ENCODE measurements around the gene ZNF101. TPM values are rescaled to one million over a fixed set of nuclear protein-coding genes. Genes with fewer than 3 reads are reported as not detected.

ZNF101 gene
- total RNA-seq, 2 donors from 2014 or later: 5.3 to 6.7 TPM

DNA sequence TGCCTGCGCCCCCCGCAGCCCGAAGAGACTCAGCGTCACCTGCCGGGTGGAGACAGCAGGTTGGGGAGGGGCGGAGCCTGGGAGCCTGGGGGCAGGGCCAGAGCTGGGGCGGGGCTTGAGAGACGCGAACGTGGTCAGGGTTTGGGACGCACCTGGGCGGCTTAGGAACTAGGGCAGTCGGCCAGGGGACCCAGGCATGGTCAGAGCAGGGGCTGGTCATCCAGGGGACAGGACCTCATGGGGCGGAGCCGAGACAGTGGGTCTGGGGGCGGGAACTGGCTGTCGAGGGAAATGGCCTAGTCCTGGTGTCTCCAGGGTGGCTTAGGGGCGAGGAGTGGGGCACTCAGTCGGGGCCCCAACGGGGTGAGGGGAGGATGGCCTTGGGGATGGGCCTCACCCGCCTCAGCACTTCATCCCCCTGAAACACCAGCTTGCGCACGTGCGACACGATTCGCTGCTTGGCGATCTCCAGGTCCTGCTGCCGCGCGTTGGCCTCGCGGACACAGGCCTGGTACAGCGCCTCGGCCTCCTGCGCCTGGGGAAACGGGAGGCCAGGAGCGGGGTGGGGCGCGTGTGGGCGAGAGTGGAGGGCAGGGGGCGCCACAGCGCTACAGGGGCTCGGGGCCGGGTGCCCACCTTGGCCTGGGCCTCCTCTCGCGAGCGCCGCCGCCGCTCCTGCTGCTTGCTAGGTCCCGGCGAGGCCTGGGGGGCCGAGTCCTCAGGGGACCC is 31.0 kb upstream of the ZNF101 start:
- ATAC-seq: no peak
- DNase-seq: no peak
- Histone ChIP-seq H3K9me3 (no peaks in the 10 kb centered on the region), H3K27ac (no peak overlapping the region), H3K4me1 (peaks cover 3% of the 10 kb centered on the region), H3K27me3 (no peaks in the 10 kb centered on the region), H3K36me3 (replicated peaks in 1 of 2; ENCODE audit: insufficient read depth in 1 of 2, low read depth in 2 of 2) (no peaks in the 10 kb centered on the region), H3K4me3 (no peak overlapping the region)
- WGBS, 2 donors: 83 to 86% methylated on average over 31 to 49 of the region's 53 CpGs
- TF ChIP-seq, protein P1, sequence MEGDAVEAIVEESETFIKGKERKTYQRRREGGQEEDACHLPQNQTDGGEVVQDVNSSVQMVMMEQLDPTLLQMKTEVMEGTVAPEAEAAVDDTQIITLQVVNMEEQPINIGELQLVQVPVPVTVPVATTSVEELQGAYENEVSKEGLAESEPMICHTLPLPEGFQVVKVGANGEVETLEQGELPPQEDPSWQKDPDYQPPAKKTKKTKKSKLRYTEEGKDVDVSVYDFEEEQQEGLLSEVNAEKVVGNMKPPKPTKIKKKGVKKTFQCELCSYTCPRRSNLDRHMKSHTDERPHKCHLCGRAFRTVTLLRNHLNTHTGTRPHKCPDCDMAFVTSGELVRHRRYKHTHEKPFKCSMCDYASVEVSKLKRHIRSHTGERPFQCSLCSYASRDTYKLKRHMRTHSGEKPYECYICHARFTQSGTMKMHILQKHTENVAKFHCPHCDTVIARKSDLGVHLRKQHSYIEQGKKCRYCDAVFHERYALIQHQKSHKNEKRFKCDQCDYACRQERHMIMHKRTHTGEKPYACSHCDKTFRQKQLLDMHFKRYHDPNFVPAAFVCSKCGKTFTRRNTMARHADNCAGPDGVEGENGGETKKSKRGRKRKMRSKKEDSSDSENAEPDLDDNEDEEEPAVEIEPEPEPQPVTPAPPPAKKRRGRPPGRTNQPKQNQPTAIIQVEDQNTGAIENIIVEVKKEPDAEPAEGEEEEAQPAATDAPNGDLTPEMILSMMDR (IDR thresholded peaks at IDR 0.05): no peak
- TF ChIP-seq POLR2A (IDR thresholded peaks at IDR 0.05): no peak
- intact Hi-C loops (cut with DNase I): no loop called here

DNA sequence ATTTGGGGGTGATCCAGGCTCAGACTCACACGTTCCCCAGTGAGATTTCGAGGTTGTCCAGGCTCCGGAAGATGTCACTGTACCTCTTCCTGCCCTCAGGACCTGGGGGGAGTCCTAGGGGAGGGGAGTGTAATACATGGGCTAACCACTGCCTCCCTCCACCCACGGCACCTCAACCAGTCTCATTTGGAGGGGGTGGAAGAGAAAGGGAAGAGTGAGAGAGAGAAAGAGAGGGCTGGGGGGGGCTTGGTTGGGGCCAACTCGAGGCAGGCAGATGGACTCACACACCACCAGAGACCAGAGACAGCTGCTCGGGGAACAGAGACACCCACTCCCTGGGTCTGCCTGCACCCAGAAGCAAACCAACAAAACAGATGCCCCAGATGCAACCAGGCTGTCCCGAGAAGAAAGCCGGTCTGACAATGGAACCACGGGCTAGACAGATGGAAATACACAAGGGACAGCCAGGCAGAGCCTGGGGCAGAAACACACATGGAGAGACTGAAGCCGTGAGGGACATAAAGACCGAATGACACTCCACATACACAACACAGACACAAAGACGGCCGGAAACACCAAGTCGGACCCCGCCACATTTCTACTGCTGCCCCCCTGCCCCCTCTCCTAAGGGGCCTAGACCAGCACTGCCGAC is 26.0 kb upstream of the ZNF101 start:
- ATAC-seq (peak; percentile 3), DNase-seq (no peak)
- no peaks in the 10 kb centered on the region for H3K27me3 ChIP-seq
- peak overlapping the region in 1 of 4 donors; percentile 73 for H3K27ac ChIP-seq
- no peak for TF ChIP-seq POLR2A (IDR thresholded peaks at IDR 0.05)
- TF ChIP-seq, protein P1 (IDR thresholded peaks at IDR 0.05): no peak
- intact Hi-C loops (cut with DNase I): no loop called here
- H3K4me3 ChIP-seq: peak overlapping the region; percentile 30 to 75
- 22 to 26% methylated on average over 15 to 16 of the region's 16 CpGs for WGBS, 2 donors
- peaks cover 14% of the 10 kb centered on the region for H3K4me1 ChIP-seq
- peaks cover 11 to 19% of the 10 kb centered on the region in 2 donors for H3K36me3 ChIP-seq (replicated peaks in 1 of 2; ENCODE audit: insufficient read depth in 1 of 2, low read depth in 2 of 2)
- H3K9me3 ChIP-seq: no peaks in the 10 kb centered on the region

DNA sequence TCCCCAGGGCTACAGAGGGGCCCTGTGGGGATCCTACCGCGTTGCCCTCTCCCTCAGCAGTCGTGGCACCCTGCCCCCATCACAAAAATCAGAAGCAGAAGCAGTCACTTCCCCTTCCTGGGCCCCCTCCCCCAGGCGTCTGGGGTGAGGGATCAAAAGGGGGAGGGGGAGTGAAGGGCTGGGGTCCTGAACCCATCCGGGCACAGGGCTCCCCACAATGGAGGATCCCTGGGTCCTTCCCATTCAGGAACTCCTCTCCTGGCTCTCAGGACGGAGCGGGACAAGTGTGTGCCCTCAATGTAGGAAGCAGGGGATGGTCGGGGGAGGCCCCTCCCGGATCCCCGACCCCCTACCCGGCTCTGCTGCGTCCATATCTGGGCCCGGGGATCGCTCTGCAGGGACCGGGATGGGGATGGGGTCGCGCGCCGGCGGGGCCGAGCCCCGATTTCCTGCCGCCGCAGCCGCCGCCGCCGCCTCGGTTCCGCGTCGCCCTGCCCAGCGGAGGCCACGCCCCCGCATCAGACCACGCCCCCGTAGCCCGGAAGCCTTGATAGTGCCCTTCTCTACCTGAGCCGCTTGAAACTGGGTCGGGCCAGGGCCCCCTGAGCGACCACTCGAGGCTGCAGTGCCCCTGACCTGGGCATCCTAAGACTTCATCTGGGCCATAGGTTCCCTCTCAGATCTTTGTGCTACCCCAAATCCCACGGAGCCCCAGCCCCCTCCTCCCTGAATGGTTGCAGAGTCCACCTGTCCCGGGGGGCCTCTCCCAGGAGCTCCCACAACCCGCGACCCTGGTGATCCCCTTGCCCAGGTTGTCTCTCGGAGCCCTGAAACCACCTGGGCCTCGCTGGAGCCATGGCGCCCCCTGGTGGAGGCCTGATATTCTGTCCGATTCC is 25.2 kb upstream of the ZNF101 start, which contains the start of gene GMIP:
GMIP (minus strand) TSS at position 500 of the 896 bp plus-strand sequence; CDS start at position 372, 128 bp downstream.
- intact Hi-C loops (cut with DNase I): no loop called here
- peak; percentile 82 to 88 (median 84) for DNase-seq
- ATAC-seq: peak; percentile 90
- Histone ChIP-seq H3K9me3 (no peaks in the 10 kb centered on the region), H3K4me1 (peaks cover 14% of the 10 kb centered on the region), H3K27me3 (no peaks in the 10 kb centered on the region), H3K36me3 (replicated peaks in 1 of 2; ENCODE audit: insufficient read depth in 1 of 2, low read depth in 2 of 2) (peaks cover 11 to 22% of the 10 kb centered on the region in 2 donors), H3K4me3 (peak within 1 kb of the TSS; percentile 30 to 75), H3K27ac (peak within 1 kb of the TSS; percentile 37 to 73 (median 62))
- TF ChIP-seq, protein P1 (IDR thresholded peaks at IDR 0.05): peak; percentile 69 to 88 (median 77)
- peak; percentile 27 to 60 (median 55) for TF ChIP-seq POLR2A (IDR thresholded peaks at IDR 0.05)
- 1% methylated on average over 31 to 49 of the region's 50 CpGs for WGBS, 2 donors

DNA sequence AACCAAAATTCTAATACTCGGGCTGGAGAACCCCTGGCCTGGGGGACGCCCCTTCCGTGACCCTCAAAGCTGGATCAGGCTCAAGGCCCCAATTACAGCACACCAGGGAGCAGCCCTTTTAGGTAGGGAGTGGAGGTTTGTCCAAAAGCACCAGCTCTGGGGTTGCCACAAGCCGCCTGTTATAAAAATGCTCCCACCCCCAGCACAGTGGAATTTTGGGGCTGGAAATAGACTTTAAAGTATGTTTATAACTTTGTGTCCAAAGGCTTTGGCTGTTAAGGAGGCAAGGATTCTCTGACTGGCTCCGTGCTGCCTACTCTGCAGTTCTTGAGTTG is 24.6 kb upstream of the ZNF101 start:
- Histone ChIP-seq H3K9me3 (no peaks in the 10 kb centered on the region), H3K4me1 (peaks cover 14% of the 10 kb centered on the region), H3K4me3 (no peak overlapping the region), H3K27ac (peak overlapping the region in 1 of 4 donors; percentile 73), H3K27me3 (no peaks in the 10 kb centered on the region), H3K36me3 (replicated peaks in 1 of 2; ENCODE audit: insufficient read depth in 1 of 2, low read depth in 2 of 2) (peaks cover 11 to 22% of the 10 kb centered on the region in 2 donors)
- TF ChIP-seq, protein P1 (IDR thresholded peaks at IDR 0.05): peak in 1 of 7 experiments; percentile 21
- no peak for TF ChIP-seq POLR2A (IDR thresholded peaks at IDR 0.05)
- intact Hi-C loops (cut with DNase I): no loop called here
- WGBS, 2 donors: 23 to 24% methylated on average over 3 to 5 of the region's 5 CpGs
- no peak for ATAC-seq
- DNase-seq: no peak
